HUES6 (cell line): Measurements from ENCODE around the gene NCOA6.

Experiments
- H3K27ac ChIP-seq: 2 replicates; pipeline ENCODE4 v1.7.0; 2013; ENCODE audit warnings: low read depth, mild to moderate bottlenecking, low read length, inconsistent platforms
- H3K27me3 ChIP-seq: 2 replicates; pipeline ENCODE4 v1.6.1; 2013; ENCODE audit warnings: low read length; ENCODE audit not compliant: control insufficient read depth, insufficient read depth
- H3K36me3 ChIP-seq: 2 replicates; pipeline ENCODE4 v1.6.1; 2013; ENCODE audit warnings: low read length; ENCODE audit not compliant: control insufficient read depth, insufficient read depth
- H3K4me1 ChIP-seq: 2 replicates; pipeline ENCODE4 v1.6.1; 2013; ENCODE audit warnings: low read length; ENCODE audit not compliant: control insufficient read depth, insufficient read depth
- H3K4me3 ChIP-seq: 2 replicates; pipeline ENCODE4 v1.5.1; 2013; ENCODE audit warnings: low read depth, low read length
- H3K9ac ChIP-seq: one replicate; pipeline ENCODE4 v1.6.1; 2013; ENCODE audit warnings: mild to moderate bottlenecking, low read length
- H3K9me3 ChIP-seq: 2 replicates; pipeline ENCODE4 v1.6.1; 2013; ENCODE audit warnings: low read depth, low read length; ENCODE audit not compliant: control insufficient read depth, insufficient read depth

The NCOA6 gene

GRCh38 chr20:34704177-34705007 lies 121.1 kb downstream of the NCOA6 start, which contains the start of gene TP53INP2:
TP53INP2 (plus strand) TSS chr20:34704344; CDS start chr20:34708740, 4,396 bp downstream.
- Histone ChIP-seq H3K27me3 (peaks cover 27% of the 10 kb centered on the region), H3K27ac (peak within 1 kb of the TSS; percentile 92)

GRCh38 chr20:34703424-34704176 lies 121.9 kb downstream of the NCOA6 start:
- Histone ChIP-seq H3K9me3 (no peaks in the 10 kb centered on the region), H3K27me3 (peaks cover 27% of the 10 kb centered on the region), H3K36me3 (no peaks in the 10 kb centered on the region), H3K9ac (peak overlapping the region; percentile 73), H3K4me3 (peak overlapping the region; percentile 87), H3K27ac (peak overlapping the region; percentile 92; the same call in 1 of the 2 replicates), H3K4me1 (peaks cover 10% of the 10 kb centered on the region; the same call in 1 of the 2 replicates)

More at GRCh38 chr20:34704177-34705007, 121.1 kb downstream of the NCOA6 start, which contains the start of gene TP53INP2:
- Histone ChIP-seq H3K9me3 (no peaks in the 10 kb centered on the region), H3K9ac (peak within 1 kb of the TSS; percentile 73), H3K36me3 (no peaks in the 10 kb centered on the region), H3K4me1 (peaks cover 10% of the 10 kb centered on the region; the same call in 1 of the 2 replicates), H3K4me3 (peak within 1 kb of the TSS; percentile 87)

GRCh38 chr20:34703061-34703423 lies 122.4 kb downstream of the NCOA6 start:
- Histone ChIP-seq H3K36me3 (no peaks in the 10 kb centered on the region), H3K27me3 (peaks cover 25% of the 10 kb centered on the region), H3K4me1 (peaks cover 10% of the 10 kb centered on the region; the same call in 1 of the 2 replicates), H3K9ac (no peak overlapping the region), H3K27ac (no peak overlapping the region), H3K9me3 (no peaks in the 10 kb centered on the region), H3K4me3 (peak overlapping the region; percentile 87)

- H3K27ac ChIP-seq: no peak overlapping the region
- no peaks in the 10 kb centered on the region for H3K36me3 ChIP-seq
- H3K9ac ChIP-seq: no peak overlapping the region
- H3K27me3 ChIP-seq: peaks cover 20% of the 10 kb centered on the region
- H3K4me1 ChIP-seq: peaks cover 10% of the 10 kb centered on the region; the same call in 1 of the 2 replicates
- no peak overlapping the region for H3K4me3 ChIP-seq
- no peaks in the 10 kb centered on the region for H3K9me3 ChIP-seq
These were observed 123.9 kb downstream of the NCOA6 start for GRCh38 chr20:34701405-34702085.

GRCh38 chr20:34693414-34693813 lies 132.0 kb downstream of the NCOA6 start:
- H3K36me3 ChIP-seq: no peaks in the 10 kb centered on the region
- no peaks in the 10 kb centered on the region for H3K27me3 ChIP-seq
- H3K27ac ChIP-seq: no peak overlapping the region
- no peaks in the 10 kb centered on the region for H3K9me3 ChIP-seq
- no peaks in the 10 kb centered on the region for H3K4me1 ChIP-seq
- no peak overlapping the region for H3K4me3 ChIP-seq
- H3K9ac ChIP-seq: no peak overlapping the region

- no peaks in the 10 kb centered on the region for H3K4me1 ChIP-seq
- H3K36me3 ChIP-seq: no peaks in the 10 kb centered on the region
- H3K9ac ChIP-seq: no peak overlapping the region
- H3K4me3 ChIP-seq: no peak overlapping the region
- H3K27ac ChIP-seq: no peak overlapping the region
- no peaks in the 10 kb centered on the region for H3K27me3 ChIP-seq
- H3K9me3 ChIP-seq: no peaks in the 10 kb centered on the region
These were observed 133.6 kb downstream of the NCOA6 start for GRCh38 chr20:34691838-34692237.

DNA sequence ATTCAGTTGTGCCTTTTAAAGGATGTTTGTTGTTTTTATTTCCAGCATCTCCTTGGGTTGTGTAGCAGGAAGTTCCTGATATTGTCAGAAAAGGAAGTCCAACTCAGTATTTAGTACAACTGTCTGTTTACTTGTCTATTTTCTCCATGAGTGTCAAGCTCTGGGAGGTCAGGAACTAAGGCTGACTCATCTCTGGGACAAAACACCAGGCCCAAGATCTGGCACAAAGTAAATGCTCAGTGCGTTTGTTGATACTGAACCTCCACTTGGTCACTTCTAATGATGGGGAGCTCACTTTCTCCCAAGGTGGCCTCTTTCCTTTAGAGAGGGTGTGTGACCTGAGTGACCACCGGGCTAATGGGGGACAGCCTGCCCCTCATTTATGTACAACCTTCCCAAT lies 136.0 kb downstream of the NCOA6 start:
- Histone ChIP-seq H3K36me3 (no peaks in the 10 kb centered on the region), H3K4me3 (no peak overlapping the region), H3K4me1 (no peaks in the 10 kb centered on the region), H3K9me3 (no peaks in the 10 kb centered on the region), H3K9ac (no peak overlapping the region), H3K27ac (no peak overlapping the region), H3K27me3 (no peaks in the 10 kb centered on the region)

DNA sequence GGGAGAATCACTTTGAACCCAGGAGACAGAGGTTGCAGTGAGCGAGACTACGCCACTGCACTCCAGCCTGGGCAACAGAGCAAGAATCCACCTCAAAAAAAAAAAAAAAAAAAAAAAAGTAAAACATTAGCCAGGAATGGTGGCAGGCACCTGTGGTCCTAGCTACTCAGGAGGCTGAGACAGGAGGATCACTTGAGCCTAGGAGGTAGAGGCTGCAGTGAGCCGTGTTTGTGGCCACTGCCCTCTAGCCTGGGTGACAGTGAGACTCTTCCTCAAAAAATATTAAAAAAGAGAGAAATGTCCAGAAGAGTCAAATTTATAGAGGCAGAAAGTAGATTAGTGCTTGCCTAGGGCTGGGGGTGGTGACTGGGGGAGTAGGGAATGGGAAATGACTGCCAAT lies 141.8 kb downstream of the NCOA6 start:
- no peak overlapping the region for H3K27ac ChIP-seq
- H3K9me3 ChIP-seq: no peaks in the 10 kb centered on the region
- no peaks in the 10 kb centered on the region for H3K27me3 ChIP-seq
- H3K4me1 ChIP-seq: no peaks in the 10 kb centered on the region
- no peak overlapping the region for H3K9ac ChIP-seq
- H3K36me3 ChIP-seq: no peaks in the 10 kb centered on the region
- no peak overlapping the region for H3K4me3 ChIP-seq

DNA sequence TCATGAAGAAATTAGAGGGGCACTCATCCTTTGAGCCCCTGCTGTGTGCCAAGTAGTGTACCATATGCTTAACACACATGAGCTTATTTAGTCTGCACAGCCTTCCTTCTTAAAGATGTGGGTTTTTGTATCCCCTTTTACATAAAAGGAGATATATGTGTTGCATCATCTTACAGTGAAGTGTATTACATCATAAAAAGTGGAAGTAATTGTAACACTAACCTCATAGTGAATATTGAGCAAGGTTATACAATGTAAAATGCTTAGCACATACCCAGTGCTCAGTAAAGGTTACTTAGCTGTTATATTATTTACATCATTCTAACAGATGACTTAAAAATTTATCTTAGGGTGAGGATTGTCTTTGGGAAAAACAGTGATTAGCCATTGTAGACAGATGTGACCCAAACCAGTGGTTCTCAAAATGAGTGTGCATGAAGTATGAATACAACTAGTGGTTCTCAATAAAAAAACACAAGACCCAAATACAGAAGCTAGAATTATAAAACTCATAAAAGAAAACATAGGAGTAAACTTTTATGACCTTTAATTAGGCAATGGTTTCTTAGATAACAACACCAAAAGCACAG lies 144.8 kb downstream of the NCOA6 start:
- H3K9ac ChIP-seq: no peak overlapping the region
- H3K36me3 ChIP-seq: no peaks in the 10 kb centered on the region
- no peaks in the 10 kb centered on the region for H3K9me3 ChIP-seq
- no peaks in the 10 kb centered on the region for H3K27me3 ChIP-seq
- H3K4me1 ChIP-seq: no peaks in the 10 kb centered on the region
- H3K4me3 ChIP-seq: no peak overlapping the region
- no peak overlapping the region for H3K27ac ChIP-seq

- Histone ChIP-seq H3K9ac (peak within 1 kb of the TSS; percentile 57), H3K9me3 (no peaks in the 10 kb centered on the region), H3K4me3 (peak within 1 kb of the TSS; percentile 80), H3K36me3 (no peaks in the 10 kb centered on the region), H3K27ac (no peak within 1 kb of the TSS), H3K4me1 (no peaks in the 10 kb centered on the region), H3K27me3 (no peaks in the 10 kb centered on the region)
These were observed 148.6 kb downstream of the NCOA6 start, which contains the start of gene PIGU for GRCh38 chr20:34676642-34677373. PIGU (minus strand) TSS chr20:34677092; CDS start chr20:34677085, 7 bp downstream.
